Neural cell (in vitro differentiated cells): ENCODE measurements around the gene SWI5.

ENCODE experiments used
- CTCF ChIP-seq: fragments of 450-650 bp; IDR thresholded peaks from 2 replicates; pipeline ENCODE4 v1.5.1; 2014; ENCODE audit warnings: antibody characterized with exemption, mild to moderate bottlenecking, moderate library complexity; ENCODE audit not compliant: poor library complexity, severe bottlenecking
- EP300 ChIP-seq: fragments of 450-650 bp; conservative IDR thresholded peaks from 2 replicates; pipeline ENCODE4 v1.6.1; 2014; ENCODE audit warnings: antibody characterized with exemption, mild to moderate bottlenecking, moderate library complexity; ENCODE audit not compliant: poor library complexity, severe bottlenecking
- EZH2 ChIP-seq: fragments of 200-600, 300-800 bp; shearing (Covaris generic), sonication (generic); IDR thresholded peaks from 2 replicates; pipeline ENCODE4 v1.6.1; 2014; ENCODE audit warnings: antibody characterized with exemption, low read length, borderline replicate concordance, mild to moderate bottlenecking; ENCODE audit not compliant: insufficient read depth, poor library complexity, severe bottlenecking
- MXI1 ChIP-seq: fragments of 450-650 bp; conservative IDR thresholded peaks from 2 replicates; pipeline ENCODE4 v1.6.1; 2014; ENCODE audit warnings: antibody characterized with exemption, mild to moderate bottlenecking; ENCODE audit not compliant: poor library complexity, severe bottlenecking
- POLR2AphosphoS5 ChIP-seq: IDR thresholded peaks from 2 replicates; pipeline ENCODE4 v1.6.1; 2012
- RAD21 ChIP-seq: fragments of 450-650 bp; conservative IDR thresholded peaks from 2 replicates; pipeline ENCODE4 v1.6.1; 2014; ENCODE audit warnings: antibody characterized with exemption, mild to moderate bottlenecking, moderate library complexity
- SMC3 ChIP-seq: fragments of 450-650 bp; conservative IDR thresholded peaks from 2 replicates; pipeline ENCODE4 v1.6.1; 2014; ENCODE audit warnings: antibody characterized with exemption, mild to moderate bottlenecking, moderate library complexity; ENCODE audit not compliant: poor library complexity

- no peak for TF ChIP-seq CTCF
- no peak for TF ChIP-seq MXI1
- TF ChIP-seq EZH2, result no peak
- TF ChIP-seq POLR2AphosphoS5, result no peak
- TF ChIP-seq EP300, result no peak
- TF ChIP-seq SMC3, result no peak
- no peak for TF ChIP-seq RAD21
Observed at GRCh38 chr9:128271512-128271911, 4.6 kb upstream of the SWI5 start.
